Measurements from ENCODE around the gene CPZ.

GRCh38 chr4:8570201-8570600, 22.4 kb upstream of the CPZ start:
- TF ChIP-seq SPI1 (IDR thresholded peaks at IDR 0.05; ENCODE audit: low read depth, low read length), result no peak
- no peak for TF ChIP-seq POLR2A (IDR thresholded peaks at IDR 0.05; ENCODE audit: low read depth, low read length)
- TF ChIP-seq POLR2AphosphoS5 (IDR thresholded peaks at IDR 0.05; ENCODE audit: low read depth, low read length), result no peak
- TF ChIP-seq TAF1 (IDR thresholded peaks at IDR 0.05; ENCODE audit: low read depth, low read length), result no peak
- no peak for TF ChIP-seq POU2F2 (IDR thresholded peaks at IDR 0.05; ENCODE audit: low read depth, low read length)
